ENCODE results near the gene RIT2. TPM values are rescaled to one million over a fixed set of nuclear protein-coding genes. Genes with fewer than 3 reads are reported as not detected.

Gene RIT2
- total RNA-seq, 1 donor from 2014 or later = not detected

GRCh38 chr18:42707080-42707479 is 408.4 kb downstream of the RIT2 start:
- Mint-ChIP-seq H3K36me3 (ENCODE audit: low read depth) (no peaks in the 10 kb centered on the region), H3K4me3 (no peak overlapping the region), H3K27me3 (no peaks in the 10 kb centered on the region), H3K4me1 (no peaks in the 10 kb centered on the region), H3K27ac (no peak overlapping the region), H3K9me3 (no peaks in the 10 kb centered on the region)
- intact Hi-C loops (cut with micrococcal nuclease) = no loop called here
- no peak for DNase-seq

- Mint-ChIP-seq H3K27me3 (no peaks in the 10 kb centered on the region), H3K9me3 (no peaks in the 10 kb centered on the region), H3K27ac (no peak overlapping the region), H3K4me1 (no peaks in the 10 kb centered on the region), H3K36me3 (ENCODE audit: low read depth) (no peaks in the 10 kb centered on the region), H3K4me3 (no peak overlapping the region)
- intact Hi-C loops (cut with micrococcal nuclease) = no loop called here
- DNase-seq = no peak
Measured at GRCh38 chr18:42706618-42707017, 408.9 kb downstream of the RIT2 start.

GRCh38 chr18:42706029-42706608 is 409.4 kb downstream of the RIT2 start:
- Mint-ChIP-seq H3K27me3 (no peaks in the 10 kb centered on the region), H3K9me3 (no peaks in the 10 kb centered on the region), H3K4me1 (no peaks in the 10 kb centered on the region), H3K27ac (no peak overlapping the region), H3K4me3 (no peak overlapping the region), H3K36me3 (ENCODE audit: low read depth) (no peaks in the 10 kb centered on the region)
- intact Hi-C loops (cut with micrococcal nuclease) = no loop called here
- no peak for DNase-seq

Other genes starting within 250 kb of the RIT2 start
- not detected in 2 replicates for gene SYT4, start 161.8 kb upstream of the RIT2 start, total RNA-seq

Measured in activated CD4-positive, alpha-beta T cell treated with anti-CD3 and anti-CD28 coated beads, Interleukin-2, amount 10 ng/mL, durations not matched to agents 24 days and 14 days (primary cell).